SU-DHL-6 (cell line): Measurements from ENCODE around the gene SORCS2.

Experiments used
- CTCF ChIP-seq: fragments of 200-600 bp; sonication (generic); IDR thresholded peaks from one replicate; pipeline ENCODE4 v1.5.1; 2017; ENCODE audit warnings: antibody characterized with exemption, mild to moderate bottlenecking, low read length, moderate library complexity; ENCODE audit not compliant: insufficient read depth, poor library complexity, severe bottlenecking
- EZH2phosphoT487 ChIP-seq: fragments of 200-600 bp; sonication (generic), shearing (Covaris generic); conservative IDR thresholded peaks from 2 replicates; pipeline ENCODE4 v1.6.1; 2018; ENCODE audit warnings: mild to moderate bottlenecking, antibody characterized with exemption, low read length, moderate library complexity, mixed read lengths

- TF ChIP-seq CTCF: no peak
- no peak for TF ChIP-seq EZH2phosphoT487
Measured at GRCh38 chr4:7559316-7559715, 367.0 kb downstream of the SORCS2 start.
